Measurements from ENCODE around the gene DDX1.

The DDX1 gene

GRCh38 chr2:15543053-15543452 is 48.6 kb upstream of the DDX1 start:
- CTCF ChIA-PET: no interaction called here
- TF ChIP-seq GLIS1 (tag by site-specific recombination; IDR thresholded peaks at IDR 0.05) (no peak), ZBTB7A (tag by site-specific recombination; IDR thresholded peaks at IDR 0.05; ENCODE audit: low read depth) (no peak), ZNF169 (tag by site-specific recombination; IDR thresholded peaks at IDR 0.05) (no peak), ZNF626 (tag by site-specific recombination; IDR thresholded peaks at IDR 0.05) (no peak), GLI2 (tag by site-specific recombination; IDR thresholded peaks at IDR 0.05; ENCODE audit: borderline replicate concordance, low read depth) (no peak), ZNF776 (tag by site-specific recombination; IDR thresholded peaks at IDR 0.05; ENCODE audit: borderline replicate concordance) (no peak), SETDB1 (IDR thresholded peaks at IDR 0.05; ENCODE audit: insufficient read length, low read length) (no peak), ZNF184 (tag by site-specific recombination; IDR thresholded peaks at IDR 0.05) (no peak), ZSCAN23 (tag by site-specific recombination; IDR thresholded peaks at IDR 0.05) (no peak), ZNF335 (tag by site-specific recombination; conservative IDR thresholded peaks at IDR 0.05) (no peak), ZNF248 (tag by site-specific recombination; IDR thresholded peaks at IDR 0.05) (no peak), ZNF157 (tag by site-specific recombination; IDR thresholded peaks at IDR 0.05) (no peak), BCL11A (tag by site-specific recombination; IDR thresholded peaks at IDR 0.05; ENCODE audit: low read depth) (no peak), ZNF138 (tag by site-specific recombination; IDR thresholded peaks at IDR 0.05; ENCODE audit: borderline replicate concordance) (no peak), MZF1 (tag by site-specific recombination; IDR thresholded peaks at IDR 0.05; ENCODE audit: borderline replicate concordance) (no peak)
- TF ChIP-seq, protein P1, sequence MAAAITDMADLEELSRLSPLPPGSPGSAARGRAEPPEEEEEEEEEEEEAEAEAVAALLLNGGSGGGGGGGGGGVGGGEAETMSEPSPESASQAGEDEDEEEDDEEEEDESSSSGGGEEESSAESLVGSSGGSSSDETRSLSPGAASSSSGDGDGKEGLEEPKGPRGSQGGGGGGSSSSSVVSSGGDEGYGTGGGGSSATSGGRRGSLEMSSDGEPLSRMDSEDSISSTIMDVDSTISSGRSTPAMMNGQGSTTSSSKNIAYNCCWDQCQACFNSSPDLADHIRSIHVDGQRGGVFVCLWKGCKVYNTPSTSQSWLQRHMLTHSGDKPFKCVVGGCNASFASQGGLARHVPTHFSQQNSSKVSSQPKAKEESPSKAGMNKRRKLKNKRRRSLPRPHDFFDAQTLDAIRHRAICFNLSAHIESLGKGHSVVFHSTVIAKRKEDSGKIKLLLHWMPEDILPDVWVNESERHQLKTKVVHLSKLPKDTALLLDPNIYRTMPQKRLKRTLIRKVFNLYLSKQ (tag by site-specific recombination; IDR thresholded peaks at IDR 0.05; ENCODE audit: borderline replicate concordance): no peak
- TF ChIP-seq, protein P2, sequence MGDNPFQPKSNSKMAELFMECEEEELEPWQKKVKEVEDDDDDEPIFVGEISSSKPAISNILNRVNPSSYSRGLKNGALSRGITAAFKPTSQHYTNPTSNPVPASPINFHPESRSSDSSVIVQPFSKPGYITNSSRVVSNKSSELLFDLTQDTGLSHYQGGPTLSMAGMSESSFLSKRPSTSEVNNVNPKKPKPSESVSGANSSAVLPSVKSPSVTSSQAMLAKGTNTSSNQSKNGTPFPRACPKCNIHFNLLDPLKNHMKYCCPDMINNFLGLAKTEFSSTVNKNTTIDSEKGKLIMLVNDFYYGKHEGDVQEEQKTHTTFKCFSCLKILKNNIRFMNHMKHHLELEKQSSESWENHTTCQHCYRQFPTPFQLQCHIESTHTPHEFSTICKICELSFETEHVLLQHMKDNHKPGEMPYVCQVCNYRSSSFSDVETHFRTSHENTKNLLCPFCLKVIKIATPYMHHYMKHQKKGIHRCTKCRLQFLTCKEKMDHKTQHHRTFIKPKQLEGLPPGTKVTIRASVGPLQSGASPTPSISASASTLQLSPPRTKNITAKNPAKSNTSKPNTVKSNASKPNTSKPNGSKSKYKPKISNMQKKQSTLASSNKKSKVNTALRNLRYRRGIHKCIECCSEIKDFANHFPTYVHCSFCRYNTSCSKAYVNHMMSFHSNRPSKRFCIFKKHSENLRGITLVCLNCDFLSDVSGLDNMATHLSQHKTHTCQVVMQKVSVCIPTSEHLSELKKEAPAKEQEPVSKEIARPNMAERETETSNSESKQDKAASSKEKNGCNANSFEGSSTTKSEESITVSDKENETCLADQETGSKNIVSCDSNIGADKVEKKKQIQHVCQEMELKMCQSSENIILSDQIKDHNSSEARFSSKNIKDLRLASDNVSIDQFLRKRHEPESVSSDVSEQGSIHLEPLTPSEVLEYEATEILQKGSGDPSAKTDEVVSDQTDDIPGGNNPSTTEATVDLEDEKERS (tag by site-specific recombination; IDR thresholded peaks at IDR 0.05): no peak
- POLR2A ChIA-PET: no interaction called here
- Histone ChIP-seq H3K4me3 (ENCODE audit: low read depth, low read length) (no peak overlapping the region), H3K36me3 (ENCODE audit: control insufficient read depth in 2 of 2, insufficient read depth in 1 of 2, low read length in 2 of 2) (peaks cover 0 to 2% of the 10 kb centered on the region in 2 experiments; a peak in 1 of 3 replicates), H3K9me3 (ENCODE audit: control insufficient read depth, insufficient read depth, low read depth, low read length) (no peaks in the 10 kb centered on the region), H3K4me1 (ENCODE audit: control insufficient read depth, insufficient read depth, low read length) (no peaks in the 10 kb centered on the region), H3K27ac (ENCODE audit: extremely low read depth, low read depth, low read length) (no peak overlapping the region)

- TF ChIP-seq ZNF16 (tag by site-specific recombination; IDR thresholded peaks at IDR 0.05; ENCODE audit: low read depth) (no peak), KLF16 (tag by site-specific recombination; IDR thresholded peaks at IDR 0.05) (no peak), ZNF626 (tag by site-specific recombination; IDR thresholded peaks at IDR 0.05) (no peak), ZNF701 (tag by site-specific recombination; IDR thresholded peaks at IDR 0.05) (no peak), ZNF10 (tag by site-specific recombination; IDR thresholded peaks at IDR 0.05) (no peak), ZNF677 (tag by site-specific recombination; IDR thresholded peaks at IDR 0.05) (no peak), ZNF571 (tag by site-specific recombination; IDR thresholded peaks at IDR 0.05) (no peak), ZFP37 (tag by site-specific recombination; IDR thresholded peaks at IDR 0.05) (no peak), ZSCAN16 (tag by site-specific recombination; IDR thresholded peaks at IDR 0.05) (no peak), ZNF114 (tag by site-specific recombination; IDR thresholded peaks at IDR 0.05) (no peak), ZNF140 (tag by site-specific recombination; IDR thresholded peaks at IDR 0.05) (no peak), ZNF658 (tag by site-specific recombination; IDR thresholded peaks at IDR 0.05) (no peak), ZNF138 (tag by site-specific recombination; IDR thresholded peaks at IDR 0.05; ENCODE audit: borderline replicate concordance) (no peak), GLI4 (tag by site-specific recombination; IDR thresholded peaks at IDR 0.05) (no peak)
- TF ChIP-seq, protein P3, sequence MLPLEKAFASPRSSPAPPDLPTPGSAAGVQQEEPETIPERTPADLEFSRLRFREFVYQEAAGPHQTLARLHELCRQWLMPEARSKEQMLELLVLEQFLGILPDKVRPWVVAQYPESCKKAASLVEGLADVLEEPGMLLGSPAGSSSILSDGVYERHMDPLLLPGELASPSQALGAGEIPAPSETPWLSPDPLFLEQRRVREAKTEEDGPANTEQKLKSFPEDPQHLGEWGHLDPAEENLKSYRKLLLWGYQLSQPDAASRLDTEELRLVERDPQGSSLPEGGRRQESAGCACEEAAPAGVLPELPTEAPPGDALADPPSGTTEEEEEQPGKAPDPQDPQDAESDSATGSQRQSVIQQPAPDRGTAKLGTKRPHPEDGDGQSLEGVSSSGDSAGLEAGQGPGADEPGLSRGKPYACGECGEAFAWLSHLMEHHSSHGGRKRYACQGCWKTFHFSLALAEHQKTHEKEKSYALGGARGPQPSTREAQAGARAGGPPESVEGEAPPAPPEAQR (tag by site-specific recombination; IDR thresholded peaks at IDR 0.05): no peak
- Histone ChIP-seq H3K4me3 (ENCODE audit: low read depth, low read length) (no peak overlapping the region), H3K27ac (ENCODE audit: extremely low read depth, low read depth, low read length) (no peak overlapping the region), H3K4me1 (ENCODE audit: control insufficient read depth, insufficient read depth, low read length) (no peaks in the 10 kb centered on the region), H3K9me3 (ENCODE audit: control insufficient read depth, insufficient read depth, low read depth, low read length) (no peaks in the 10 kb centered on the region), H3K36me3 (ENCODE audit: control insufficient read depth in 2 of 2, insufficient read depth in 1 of 2, low read length in 2 of 2) (peaks cover 0 to 2% of the 10 kb centered on the region in 2 experiments; a peak in 2 of 3 replicates)
- ChIA-PET CTCF (no interaction called here), POLR2A (no interaction called here)
Observed at GRCh38 chr2:15543541-15543940, 48.1 kb upstream of the DDX1 start.
